ENCODE results near the gene AAR2.
A peak's percentile ranks its signal among the peaks of the same experiment; 100 is the strongest.

The AAR2 gene

DNA sequence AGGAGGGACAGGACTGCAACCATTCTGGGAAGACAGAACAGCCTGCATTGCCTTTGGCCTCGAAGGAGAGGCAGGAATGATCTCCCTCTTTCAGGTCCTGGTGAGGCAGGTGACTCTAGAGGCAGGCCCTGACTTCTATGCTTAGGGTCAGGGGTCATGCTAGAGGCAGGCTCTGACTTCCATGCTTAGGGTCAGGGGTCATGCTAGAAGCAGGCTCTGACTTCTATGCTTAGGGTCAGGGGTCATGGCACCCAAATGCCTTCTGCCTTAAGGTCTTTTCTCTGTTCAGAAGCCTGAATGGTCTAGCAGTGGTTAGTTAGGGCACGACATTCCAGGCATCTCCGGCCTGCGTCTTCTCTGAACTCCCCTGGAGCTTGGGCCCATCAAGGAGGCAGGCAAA lies 35.1 kb upstream of the AAR2 start:
- TF ChIP-seq, protein P1, sequence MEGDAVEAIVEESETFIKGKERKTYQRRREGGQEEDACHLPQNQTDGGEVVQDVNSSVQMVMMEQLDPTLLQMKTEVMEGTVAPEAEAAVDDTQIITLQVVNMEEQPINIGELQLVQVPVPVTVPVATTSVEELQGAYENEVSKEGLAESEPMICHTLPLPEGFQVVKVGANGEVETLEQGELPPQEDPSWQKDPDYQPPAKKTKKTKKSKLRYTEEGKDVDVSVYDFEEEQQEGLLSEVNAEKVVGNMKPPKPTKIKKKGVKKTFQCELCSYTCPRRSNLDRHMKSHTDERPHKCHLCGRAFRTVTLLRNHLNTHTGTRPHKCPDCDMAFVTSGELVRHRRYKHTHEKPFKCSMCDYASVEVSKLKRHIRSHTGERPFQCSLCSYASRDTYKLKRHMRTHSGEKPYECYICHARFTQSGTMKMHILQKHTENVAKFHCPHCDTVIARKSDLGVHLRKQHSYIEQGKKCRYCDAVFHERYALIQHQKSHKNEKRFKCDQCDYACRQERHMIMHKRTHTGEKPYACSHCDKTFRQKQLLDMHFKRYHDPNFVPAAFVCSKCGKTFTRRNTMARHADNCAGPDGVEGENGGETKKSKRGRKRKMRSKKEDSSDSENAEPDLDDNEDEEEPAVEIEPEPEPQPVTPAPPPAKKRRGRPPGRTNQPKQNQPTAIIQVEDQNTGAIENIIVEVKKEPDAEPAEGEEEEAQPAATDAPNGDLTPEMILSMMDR (IDR thresholded peaks at IDR 0.05; ENCODE audit: low read depth, low read length, missing control alignments), result no peak
- DNase-seq (ENCODE audit: extremely low read depth, low read depth), result no peak
- no peak overlapping the region for H3K4me3 ChIP-seq (replicated peaks; ENCODE audit: low read depth, low read length)

GRCh38 chr20:36202891-36203338 lies 33.4 kb upstream of the AAR2 start:
- H3K4me3 ChIP-seq (replicated peaks; ENCODE audit: low read depth, low read length), result no peak overlapping the region
- TF ChIP-seq, protein P1 (IDR thresholded peaks at IDR 0.05; ENCODE audit: low read depth, low read length, missing control alignments), result peak; percentile 100
- peak; percentile 11 for DNase-seq (ENCODE audit: extremely low read depth, low read depth)

DNA sequence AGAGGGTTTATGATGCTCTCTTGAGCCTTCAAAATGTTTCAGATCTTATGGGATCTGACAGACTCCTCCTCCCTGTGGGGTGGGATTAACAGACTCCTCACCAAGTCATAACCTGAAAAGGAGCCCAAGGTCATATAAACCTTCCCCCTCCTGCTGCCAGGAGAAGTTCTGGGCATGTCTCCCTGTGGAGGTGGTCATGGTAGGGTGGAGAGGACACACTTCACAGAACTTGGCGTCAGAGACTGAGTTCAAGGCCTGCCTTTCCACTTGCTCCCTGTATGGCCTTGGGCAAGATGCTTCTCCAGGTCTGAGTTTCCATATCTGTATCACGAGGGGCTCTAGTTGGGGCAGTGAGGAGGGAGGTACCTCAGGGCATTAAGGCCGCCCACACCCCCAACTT lies 32.4 kb upstream of the AAR2 start:
- no peak for DNase-seq (ENCODE audit: extremely low read depth, low read depth)
- TF ChIP-seq, protein P1 (IDR thresholded peaks at IDR 0.05; ENCODE audit: low read depth, low read length, missing control alignments), result no peak
- H3K4me3 ChIP-seq (replicated peaks; ENCODE audit: low read depth, low read length), result no peak overlapping the region

DNA sequence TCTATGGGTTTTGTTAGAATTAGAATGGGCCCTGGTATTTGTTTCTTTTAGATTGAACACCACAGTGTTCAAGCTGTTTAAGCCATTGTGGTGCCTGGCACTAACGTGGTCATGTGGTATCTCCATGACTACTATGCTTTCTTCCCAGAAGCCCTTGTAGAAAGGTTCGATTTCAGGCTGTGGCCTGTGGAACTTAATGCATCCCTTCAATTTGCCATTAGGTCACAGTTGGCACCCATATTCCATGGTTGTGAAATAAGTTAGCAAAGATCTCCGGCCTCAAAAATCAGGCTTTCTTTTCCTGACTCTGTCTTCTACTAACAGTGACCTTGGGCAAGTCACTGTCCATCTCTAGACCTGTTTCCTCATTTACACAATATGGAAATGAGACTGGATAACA lies 31.3 kb upstream of the AAR2 start:
- no peak overlapping the region for H3K4me3 ChIP-seq (replicated peaks; ENCODE audit: low read depth, low read length)
- TF ChIP-seq, protein P1 (IDR thresholded peaks at IDR 0.05; ENCODE audit: low read depth, low read length, missing control alignments), result no peak
- DNase-seq (ENCODE audit: extremely low read depth, low read depth), result no peak

GRCh38 chr20:36206068-36206467 lies 30.2 kb upstream of the AAR2 start:
- TF ChIP-seq, protein P1 (IDR thresholded peaks at IDR 0.05; ENCODE audit: low read depth, low read length, missing control alignments), result no peak
- DNase-seq (ENCODE audit: extremely low read depth, low read depth), result no peak
- H3K4me3 ChIP-seq (replicated peaks; ENCODE audit: low read depth, low read length), result no peak overlapping the region

DNA sequence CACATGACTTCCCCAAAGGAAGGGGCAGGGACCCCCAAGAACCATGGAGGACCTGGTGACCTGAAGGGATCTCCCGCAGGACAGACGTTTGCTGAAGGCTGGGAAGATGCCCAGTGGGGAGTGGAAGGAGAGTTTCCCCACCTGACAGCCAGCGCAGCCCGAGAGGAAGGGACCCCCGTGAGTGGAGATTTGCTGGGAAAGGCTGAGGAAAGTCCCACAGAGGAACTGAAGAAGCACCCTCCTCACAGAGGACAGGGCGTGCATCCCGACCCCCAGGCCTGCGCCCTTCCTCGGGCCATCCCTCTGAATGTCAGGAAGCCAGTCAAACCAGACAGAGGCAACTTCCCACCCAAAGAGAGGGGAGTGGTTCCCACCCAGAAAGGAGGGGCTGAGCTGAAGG lies 29.6 kb upstream of the AAR2 start:
- H3K4me3 ChIP-seq (replicated peaks; ENCODE audit: low read depth, low read length), result no peak overlapping the region
- DNase-seq (ENCODE audit: extremely low read depth, low read depth), result no peak
- TF ChIP-seq, protein P1 (IDR thresholded peaks at IDR 0.05; ENCODE audit: low read depth, low read length, missing control alignments), result no peak

DNA sequence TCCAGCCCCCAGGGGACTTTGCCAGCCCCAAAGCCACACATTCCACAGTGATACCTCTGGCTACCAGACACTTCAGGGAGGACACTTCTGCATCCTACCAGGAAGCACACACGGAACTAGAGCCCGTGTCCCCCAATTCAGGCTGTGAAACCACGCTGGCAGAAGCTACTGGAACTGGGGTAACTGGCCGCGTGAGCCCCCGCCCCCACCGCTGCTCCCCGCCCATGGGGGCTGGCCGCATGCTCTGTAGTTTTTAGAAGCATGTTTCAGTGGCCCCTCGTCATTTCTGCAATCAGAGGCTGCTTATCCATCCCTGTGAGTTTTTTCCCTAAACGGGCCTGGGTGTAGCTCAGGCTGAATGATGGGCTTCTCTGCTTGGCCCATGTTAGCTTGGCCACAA lies 28.7 kb upstream of the AAR2 start:
- H3K4me3 ChIP-seq (replicated peaks; ENCODE audit: low read depth, low read length), result no peak overlapping the region
- TF ChIP-seq, protein P1 (IDR thresholded peaks at IDR 0.05; ENCODE audit: low read depth, low read length, missing control alignments), result no peak
- DNase-seq (ENCODE audit: extremely low read depth, low read depth), result no peak
